Subcutaneous preadipocyte (primary cell): ENCODE results near the gene DYNC1H1. TPM values are rescaled to one million over a fixed set of nuclear protein-coding genes. Genes with fewer than 3 reads are reported as not detected.

Source experiments
- small RNA-seq: library from RNA; depleted of rRNA; stranded (forward); fragments of <200 nt; gene quantifications from one replicate; pipeline ENCODE3, GENCODE V24; 2012
- total RNA-seq: library from RNA; depleted of rRNA; stranded (reverse); fragments of >200 nt; gene quantifications from 2 replicates; pipeline ENCODE4 v1.2.3, GENCODE V29; 2012

The DYNC1H1 gene
- 507 and 990 TPM in 2 replicates for total RNA-seq

GRCh38 chr14:101964297-101965180 is at the start of gene DYNC1H1:
Gene DYNC1H1, plus strand, starts transcription at chr14:101964573. Its CDS starts 119 bp downstream, at chr14:101964692.

GRCh38 chr14:102086972-102087761 is 122.8 kb downstream of the DYNC1H1 start, which contains the start of gene HSP90AA1:
Gene HSP90AA1, minus strand, starts transcription at chr14:102087044. Its CDS starts 666 bp downstream, at chr14:102086378.

Small RNA genes within 50 kb of the gene (small RNA-seq; reads per million reads assigned to genes)
- gene AL118558.2, result not detected
- not detected for gene RN7SL472P

Other genes with a start within 250 kb of the DYNC1H1 start
- 87.8 and 91.5 TPM in 2 replicates for gene PPP2R5C, start 202.9 kb upstream of the DYNC1H1 start, total RNA-seq
- 224 and 367 TPM in 2 replicates for gene HSP90AA1, start 122.5 kb downstream of the DYNC1H1 start, total RNA-seq
- 11.0 and 17.8 TPM in 2 replicates for gene WDR20, start 175.3 kb downstream of the DYNC1H1 start, total RNA-seq